ENCODE results near the gene CYP4A22.

DNA sequence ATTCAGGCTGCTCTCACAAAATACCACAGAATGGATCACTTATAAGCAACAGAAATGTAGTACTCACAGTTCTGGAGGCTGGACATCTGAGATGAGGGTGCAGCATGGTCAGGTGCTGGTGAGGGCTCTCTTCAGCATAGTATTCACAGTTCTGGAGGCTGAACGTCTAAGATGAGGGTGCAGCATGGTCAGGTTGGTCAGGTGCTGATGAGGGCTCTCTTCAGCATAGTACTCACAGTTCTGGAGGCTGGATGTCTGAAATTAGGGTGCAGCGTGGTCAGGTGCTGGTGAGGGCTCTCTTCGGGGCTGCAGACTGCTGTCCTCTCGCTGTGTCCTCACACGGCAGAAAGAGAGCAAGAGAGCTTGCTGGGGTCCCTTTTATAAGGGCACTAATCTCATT lies 35.5 kb downstream of the CYP4A22 start:
- TF ChIP-seq, protein P1, sequence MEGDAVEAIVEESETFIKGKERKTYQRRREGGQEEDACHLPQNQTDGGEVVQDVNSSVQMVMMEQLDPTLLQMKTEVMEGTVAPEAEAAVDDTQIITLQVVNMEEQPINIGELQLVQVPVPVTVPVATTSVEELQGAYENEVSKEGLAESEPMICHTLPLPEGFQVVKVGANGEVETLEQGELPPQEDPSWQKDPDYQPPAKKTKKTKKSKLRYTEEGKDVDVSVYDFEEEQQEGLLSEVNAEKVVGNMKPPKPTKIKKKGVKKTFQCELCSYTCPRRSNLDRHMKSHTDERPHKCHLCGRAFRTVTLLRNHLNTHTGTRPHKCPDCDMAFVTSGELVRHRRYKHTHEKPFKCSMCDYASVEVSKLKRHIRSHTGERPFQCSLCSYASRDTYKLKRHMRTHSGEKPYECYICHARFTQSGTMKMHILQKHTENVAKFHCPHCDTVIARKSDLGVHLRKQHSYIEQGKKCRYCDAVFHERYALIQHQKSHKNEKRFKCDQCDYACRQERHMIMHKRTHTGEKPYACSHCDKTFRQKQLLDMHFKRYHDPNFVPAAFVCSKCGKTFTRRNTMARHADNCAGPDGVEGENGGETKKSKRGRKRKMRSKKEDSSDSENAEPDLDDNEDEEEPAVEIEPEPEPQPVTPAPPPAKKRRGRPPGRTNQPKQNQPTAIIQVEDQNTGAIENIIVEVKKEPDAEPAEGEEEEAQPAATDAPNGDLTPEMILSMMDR (conservative IDR thresholded peaks at IDR 0.05; ENCODE audit: low read depth in 2 of 2): no peak
- TF ChIP-seq EZH2 (IDR thresholded peaks at IDR 0.05; ENCODE audit: low read depth, unreplicated experiment) (no peak), POLR2AphosphoS5 (IDR thresholded peaks at IDR 0.05; ENCODE audit: low read depth) (no peak), CREB1 (CRISPR knock-in tag; IDR thresholded peaks at IDR 0.05; ENCODE audit: low read depth) (no peak)
- TF ChIP-seq, protein P2, sequence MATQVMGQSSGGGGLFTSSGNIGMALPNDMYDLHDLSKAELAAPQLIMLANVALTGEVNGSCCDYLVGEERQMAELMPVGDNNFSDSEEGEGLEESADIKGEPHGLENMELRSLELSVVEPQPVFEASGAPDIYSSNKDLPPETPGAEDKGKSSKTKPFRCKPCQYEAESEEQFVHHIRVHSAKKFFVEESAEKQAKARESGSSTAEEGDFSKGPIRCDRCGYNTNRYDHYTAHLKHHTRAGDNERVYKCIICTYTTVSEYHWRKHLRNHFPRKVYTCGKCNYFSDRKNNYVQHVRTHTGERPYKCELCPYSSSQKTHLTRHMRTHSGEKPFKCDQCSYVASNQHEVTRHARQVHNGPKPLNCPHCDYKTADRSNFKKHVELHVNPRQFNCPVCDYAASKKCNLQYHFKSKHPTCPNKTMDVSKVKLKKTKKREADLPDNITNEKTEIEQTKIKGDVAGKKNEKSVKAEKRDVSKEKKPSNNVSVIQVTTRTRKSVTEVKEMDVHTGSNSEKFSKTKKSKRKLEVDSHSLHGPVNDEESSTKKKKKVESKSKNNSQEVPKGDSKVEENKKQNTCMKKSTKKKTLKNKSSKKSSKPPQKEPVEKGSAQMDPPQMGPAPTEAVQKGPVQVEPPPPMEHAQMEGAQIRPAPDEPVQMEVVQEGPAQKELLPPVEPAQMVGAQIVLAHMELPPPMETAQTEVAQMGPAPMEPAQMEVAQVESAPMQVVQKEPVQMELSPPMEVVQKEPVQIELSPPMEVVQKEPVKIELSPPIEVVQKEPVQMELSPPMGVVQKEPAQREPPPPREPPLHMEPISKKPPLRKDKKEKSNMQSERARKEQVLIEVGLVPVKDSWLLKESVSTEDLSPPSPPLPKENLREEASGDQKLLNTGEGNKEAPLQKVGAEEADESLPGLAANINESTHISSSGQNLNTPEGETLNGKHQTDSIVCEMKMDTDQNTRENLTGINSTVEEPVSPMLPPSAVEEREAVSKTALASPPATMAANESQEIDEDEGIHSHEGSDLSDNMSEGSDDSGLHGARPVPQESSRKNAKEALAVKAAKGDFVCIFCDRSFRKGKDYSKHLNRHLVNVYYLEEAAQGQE (IDR thresholded peaks at IDR 0.05; ENCODE audit: unreplicated experiment): no peak
